ENCODE measurements around the gene RAI1.
"Not testable (repeated sequence)": the region's sequence is repeated elsewhere in the genome, so short reads cannot be mapped to it uniquely, and the experiment has no call there.

Gene RAI1

GRCh38 chr17:17664064-17664452, 17.2 kb upstream of the RAI1 start:
- no peak for DNase-seq

- no peak for DNase-seq
These were observed 16.0 kb upstream of the RAI1 start for GRCh38 chr17:17665255-17665654.

- DNase-seq: no peak
These were observed 15.0 kb upstream of the RAI1 start for GRCh38 chr17:17666111-17666714.

GRCh38 chr17:17667231-17667630, 14.0 kb upstream of the RAI1 start:
- DNase-seq: no peak

GRCh38 chr17:17667947-17668346, 13.3 kb upstream of the RAI1 start:
- DNase-seq: no peak

- no peak for DNase-seq
These were observed 12.9 kb upstream of the RAI1 start for GRCh38 chr17:17668358-17668757.

GRCh38 chr17:17668775-17669579, 12.3 kb upstream of the RAI1 start:
- DNase-seq: no peak

GRCh38 chr17:17669580-17670235, 11.6 kb upstream of the RAI1 start:
- DNase-seq: no peak

GRCh38 chr17:17670701-17671305, 10.5 kb upstream of the RAI1 start:
- no peak for DNase-seq

- no peak for DNase-seq
These were observed 9.7 kb upstream of the RAI1 start for GRCh38 chr17:17671369-17672129.

- no peak for DNase-seq
These were observed 8.5 kb upstream of the RAI1 start for GRCh38 chr17:17672453-17673368.

GRCh38 chr17:17675416-17675815, 5.8 kb upstream of the RAI1 start:
- no peak for DNase-seq

- DNase-seq: no peak
These were observed 5.2 kb upstream of the RAI1 start for GRCh38 chr17:17675925-17676534.

- no peak for DNase-seq
These were observed 4.5 kb upstream of the RAI1 start for GRCh38 chr17:17676752-17677151.

- DNase-seq: no peak
These were observed 3.8 kb upstream of the RAI1 start for GRCh38 chr17:17677299-17678040.

GRCh38 chr17:17678063-17678699, 3.1 kb upstream of the RAI1 start:
- DNase-seq: not testable (repeated sequence)

- DNase-seq: no peak
These were observed 2.0 kb upstream of the RAI1 start for GRCh38 chr17:17679243-17679642.

- DNase-seq: no peak
These were observed 1.5 kb upstream of the RAI1 start for GRCh38 chr17:17679748-17680147.

GRCh38 chr17:17680477-17681186, 626 bp upstream of the RAI1 start:
- DNase-seq: no peak

Measured in activated CD4-positive, alpha-beta T cell treated with anti-CD3 and anti-CD28 coated beads, Interleukin-2, amount 50 U/mL, for 4 hours (primary cell).